GM12873 (cell line): Measurements from ENCODE around the gene POU2AF2.

Experiments used
- CTCF ChIP-seq: IDR thresholded peaks from 2 replicates; pipeline ENCODE4 v1.5.1; 2012; ENCODE audit warnings: low read depth, mild to moderate bottlenecking, moderate library complexity, low read length, control low read depth; ENCODE audit not compliant: insufficient read depth; ENCODE audit errors: missing control alignments

POU2AF2 gene

DNA sequence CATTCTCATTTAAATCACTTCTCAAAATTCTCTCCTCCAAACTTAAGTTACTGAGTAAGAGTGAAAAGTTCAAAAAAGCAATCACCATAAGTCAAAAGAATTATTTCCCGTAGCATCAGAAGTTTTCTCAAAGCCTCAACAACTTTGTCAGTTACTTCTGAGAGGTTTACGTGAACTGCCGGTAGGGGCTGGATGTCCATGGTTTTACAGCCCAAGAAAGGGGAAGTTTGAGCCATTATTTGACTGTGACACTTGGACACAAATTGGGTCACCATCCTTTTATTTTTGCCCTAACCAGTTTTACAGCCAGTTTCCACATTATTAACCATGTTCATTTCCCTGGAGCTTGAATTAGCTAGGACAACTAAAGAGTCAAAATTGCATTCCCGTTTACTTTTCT is 60.4 kb downstream of the POU2AF2 start:
- TF ChIP-seq CTCF, result no peak

- TF ChIP-seq CTCF, result no peak
Measured at GRCh38 chr11:111306321-111306720, 60.8 kb downstream of the POU2AF2 start.

DNA sequence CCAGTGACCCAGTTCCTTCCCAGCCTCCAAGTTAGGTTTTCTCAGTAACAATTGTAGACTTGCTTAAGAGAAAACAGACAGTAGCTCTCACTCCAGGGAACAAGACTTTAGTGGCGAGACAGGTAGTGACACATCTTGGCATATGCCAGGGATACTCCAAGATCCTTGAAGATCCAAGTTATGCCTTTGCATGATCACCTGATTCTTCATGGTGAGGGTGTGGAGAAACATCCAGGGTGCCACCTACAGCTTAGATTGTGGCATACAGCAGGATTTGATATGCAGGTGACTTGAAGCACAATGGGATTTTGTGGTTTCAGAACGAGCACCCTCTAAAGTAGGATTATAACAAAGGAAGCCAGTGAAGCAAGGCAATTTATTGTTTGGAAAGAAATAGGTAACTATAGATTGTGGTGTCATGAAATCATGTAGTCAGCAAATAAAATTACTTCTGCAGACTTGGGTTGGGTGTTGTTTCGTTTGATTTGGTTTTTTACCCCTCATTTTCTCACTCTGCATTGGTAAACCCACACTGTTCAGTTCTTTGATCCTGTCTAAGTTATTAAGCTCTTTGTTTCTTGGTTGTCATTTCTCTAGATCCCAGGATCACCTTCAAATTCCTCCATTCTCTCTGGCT is 62.1 kb downstream of the POU2AF2 start:
- no peak for TF ChIP-seq CTCF

DNA sequence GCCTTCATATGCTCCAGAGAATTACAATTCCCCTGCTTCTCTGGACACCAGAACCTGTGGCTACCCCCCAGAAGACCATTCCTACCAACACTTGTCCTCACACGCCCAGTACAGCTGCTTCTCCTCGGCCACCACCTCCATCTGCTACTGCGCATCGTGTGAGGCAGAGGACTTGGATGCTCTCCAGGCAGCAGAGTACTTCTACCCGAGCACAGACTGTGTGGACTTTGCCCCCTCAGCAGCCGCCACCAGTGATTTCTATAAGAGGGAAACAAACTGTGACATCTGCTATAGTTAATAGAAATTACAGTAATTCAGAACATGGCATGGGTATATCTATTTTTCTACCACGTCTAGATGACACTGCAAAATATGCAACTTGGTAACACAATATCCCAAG is 62.6 kb downstream of the POU2AF2 start:
- no peak for TF ChIP-seq CTCF

- TF ChIP-seq CTCF, result no peak
Measured at GRCh38 chr11:111309215-111309915, 63.8 kb downstream of the POU2AF2 start.

DNA sequence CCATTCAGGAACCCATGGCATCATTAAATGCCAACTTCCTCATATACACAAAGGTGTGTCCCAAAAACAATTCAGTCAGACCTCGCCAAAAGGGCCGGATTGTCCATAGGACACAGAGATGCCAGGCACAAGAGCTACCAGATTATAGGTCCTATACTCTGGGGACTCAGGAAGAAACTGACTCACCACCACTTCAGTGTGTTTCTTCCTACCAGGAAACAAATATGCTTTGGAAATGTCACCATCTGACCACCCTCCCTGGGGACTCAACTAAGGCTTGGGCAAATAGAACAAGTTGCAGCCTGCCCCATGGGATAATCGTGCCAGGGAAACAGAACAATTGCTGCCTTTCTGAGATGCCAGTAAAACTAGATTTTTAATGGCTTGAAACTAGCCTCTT is 64.6 kb downstream of the POU2AF2 start:
- no peak for TF ChIP-seq CTCF

GRCh38 chr11:111310723-111311122 is 65.2 kb downstream of the POU2AF2 start:
- no peak for TF ChIP-seq CTCF
